LHCN-M2 (cell line): ENCODE measurements around the gene RRP7A. TPM values are rescaled to one million over a fixed set of nuclear protein-coding genes. Genes with fewer than 3 reads are reported as not detected.
"Not testable (repeated sequence)": the region's sequence is repeated elsewhere in the genome, so short reads cannot be mapped to it uniquely, and the experiment has no call there.

ENCODE experiments used
- DNase-seq: peaks from one replicate; pipeline ENCODE4 v3.0.0-alpha.2; 2012; ENCODE audit warnings: low read depth
- total RNA-seq: library from RNA; depleted of rRNA; stranded (reverse); fragments of >200 nt; gene quantifications from 2 replicates; pipeline ENCODE4 v1.2.3, GENCODE V29; 2014; rRNA removed

RRP7A gene
- total RNA-seq, 1 experiment from 2014 or later = 36.9 TPM

GRCh38 chr22:42499773-42500160, 19.8 kb downstream of the RRP7A start:
- DNase-seq = not testable (repeated sequence)

GRCh38 chr22:42495533-42496141, 24.0 kb downstream of the RRP7A start:
- peak; percentile 65 for DNase-seq

- DNase-seq = no peak
Measured at GRCh38 chr22:42493393-42493792, 26.2 kb downstream of the RRP7A start.

GRCh38 chr22:42492323-42492690, 27.3 kb downstream of the RRP7A start:
- DNase-seq = no peak

GRCh38 chr22:42490243-42490832, 29.3 kb downstream of the RRP7A start:
- DNase-seq = no peak

GRCh38 chr22:42489000-42489399, 30.6 kb downstream of the RRP7A start:
- no peak for DNase-seq

- no peak for DNase-seq
Measured at GRCh38 chr22:42484506-42484905, 35.1 kb downstream of the RRP7A start.

GRCh38 chr22:42483610-42484223, 35.9 kb downstream of the RRP7A start:
- not testable (repeated sequence) for DNase-seq

- no peak for DNase-seq
Measured at GRCh38 chr22:42475122-42475521, 44.5 kb downstream of the RRP7A start.

GRCh38 chr22:42473484-42474193, 46.0 kb downstream of the RRP7A start:
- DNase-seq = peak; percentile 57

GRCh38 chr22:42472671-42473070, 46.9 kb downstream of the RRP7A start:
- DNase-seq = no peak

- DNase-seq = no peak
Measured at GRCh38 chr22:42471441-42471840, 48.2 kb downstream of the RRP7A start.

GRCh38 chr22:42470366-42471082, 49.1 kb downstream of the RRP7A start:
- DNase-seq = no peak

GRCh38 chr22:42468841-42469240, 50.8 kb downstream of the RRP7A start:
- DNase-seq = peak; percentile 11

- no peak for DNase-seq
Measured at GRCh38 chr22:42462016-42462415, 57.6 kb downstream of the RRP7A start.

GRCh38 chr22:42461511-42461910, 58.1 kb downstream of the RRP7A start:
- DNase-seq = no peak

Other genes starting within 250 kb of the RRP7A start
- gene TCF20, start 249.1 kb downstream of the RRP7A start, total RNA-seq = 17.6 and 18.1 TPM in 2 replicates
- not detected in 2 replicates for gene NFAM1, start 87.4 kb downstream of the RRP7A start, total RNA-seq
- gene SERHL2, start 34.2 kb upstream of the RRP7A start, total RNA-seq = 1.5 and 2.1 TPM in 2 replicates
- gene POLDIP3, start 95.1 kb upstream of the RRP7A start, total RNA-seq = 34.0 and 36.4 TPM in 2 replicates
- gene ATP5MGL, start 120.8 kb upstream of the RRP7A start, total RNA-seq = not detected in 2 replicates
- 165 and 193 TPM in 2 replicates for gene CYB5R3, start 129.6 kb upstream of the RRP7A start, total RNA-seq
- 22.6 and 29.3 TPM in 2 replicates for gene A4GALT, start 201.1 kb upstream of the RRP7A start, total RNA-seq